HepG2 (cell line): ENCODE data around the gene MCAT. TPM values are rescaled to one million over a fixed set of nuclear protein-coding genes. Genes with fewer than 3 reads are reported as not detected.

ENCODE experiments used
- ARID4A ChIP-seq: sonication (generic); formaldehyde crosslinking; IDR thresholded peaks from 2 replicates; pipeline ENCODE4 v1.5.0; 2020; ENCODE audit warnings: mild to moderate bottlenecking, missing genetic modification reagents, borderline replicate concordance
- ATM ChIP-seq: fragments of 450-650 bp; IDR thresholded peaks from 2 replicates; pipeline ENCODE4 v1.7.1; 2017; ENCODE audit warnings: mild to moderate bottlenecking, borderline replicate concordance
- ELK4 ChIP-seq: sonication (generic); formaldehyde crosslinking; IDR thresholded peaks from 2 replicates; pipeline ENCODE4 v1.9.0; 2021; ENCODE audit warnings: missing genetic modification reagents, borderline replicate concordance
- GATAD2A ChIP-seq: IDR thresholded peaks from 2 replicates; pipeline ENCODE4 v1.6.1; 2016
- HHEX ChIP-seq: IDR thresholded peaks from 2 replicates; pipeline ENCODE4 v1.6.1; 2016; ENCODE audit warnings: control low read depth
- MIXL1 ChIP-seq: IDR thresholded peaks from 2 replicates; pipeline ENCODE4 v1.6.1; 2016
- MXD1 ChIP-seq: sonication (generic); formaldehyde crosslinking; IDR thresholded peaks from 2 replicates; pipeline ENCODE4 v1.4.0; 2020; ENCODE audit warnings: mild to moderate bottlenecking, missing genetic modification reagents
- SETDB1 ChIP-seq: sonication (generic); formaldehyde crosslinking; IDR thresholded peaks from 2 replicates; pipeline ENCODE4 v1.5.1; 2020; ENCODE audit warnings: missing genetic modification reagents, mild to moderate bottlenecking, borderline replicate concordance
- SIN3B ChIP-seq: fragments of 150-350 bp; IDR thresholded peaks from 2 replicates; pipeline ENCODE4 v1.6.1; 2014; ENCODE audit warnings: low read length
- SMAD3 ChIP-seq: sonication (generic); formaldehyde crosslinking; IDR thresholded peaks from 2 replicates; pipeline ENCODE4 v1.4.0; 2020; ENCODE audit warnings: missing genetic modification reagents
- TEF ChIP-seq: sonication (generic); formaldehyde crosslinking; IDR thresholded peaks from 2 replicates; pipeline ENCODE4 v1.5.0; 2020; ENCODE audit warnings: missing genetic modification reagents
- ZBTB46 ChIP-seq: sonication (generic); formaldehyde crosslinking; IDR thresholded peaks from 2 replicates; pipeline ENCODE4 v1.4.0; 2020; ENCODE audit warnings: mild to moderate bottlenecking, missing genetic modification reagents, borderline replicate concordance
- ZNF10 ChIP-seq: sonication (generic); formaldehyde crosslinking; IDR thresholded peaks from 2 replicates; pipeline ENCODE4 v1.4.0; 2020; ENCODE audit warnings: mild to moderate bottlenecking, low read depth, missing genetic modification reagents, borderline replicate concordance
- ZNF180 ChIP-seq: sonication (generic); formaldehyde crosslinking; IDR thresholded peaks from 2 replicates; pipeline ENCODE4 v1.4.0; 2020; ENCODE audit warnings: low read depth, missing genetic modification reagents, borderline replicate concordance
- ZNF451 ChIP-seq: sonication (generic); formaldehyde crosslinking; IDR thresholded peaks from 2 replicates; pipeline ENCODE4 v1.5.0; 2020; ENCODE audit warnings: mild to moderate bottlenecking, missing genetic modification reagents
- ZNF740 ChIP-seq: sonication (generic); formaldehyde crosslinking; IDR thresholded peaks from 2 replicates; pipeline ENCODE4 v1.4.0; 2020; ENCODE audit warnings: missing genetic modification reagents
- ZNF75D ChIP-seq: sonication (generic); formaldehyde crosslinking; IDR thresholded peaks from 2 replicates; pipeline ENCODE4 v1.8.1; 2023; ENCODE audit warnings: missing genetic modification reagents, mild to moderate bottlenecking, borderline replicate concordance
- ZNF781 ChIP-seq: sonication (generic); formaldehyde crosslinking; IDR thresholded peaks from 2 replicates; pipeline ENCODE4 v1.5.1; 2020; ENCODE audit warnings: borderline replicate concordance, mild to moderate bottlenecking, missing genetic modification reagents; ENCODE audit errors: not compliant biosample characterization
- polyA plus RNA-seq, 8 experiments: library from polyadenylated mRNA; depleted of rRNA in 3 of 8; stranded (reverse) in 7 of 8; unstranded in 1 of 8; fragments of >200 nt; fragmentation: Illumina TruSeq in 4 of 8; extraction: Trizol in 4 of 8; gene quantifications; 2 replicates each; pipeline versions ENCODE4 v1.2.1 to v1.2.3, GENCODE V29; 2011 to 2016; ENCODE audit warnings: low read depth in 4 of 8, missing spikeins in 1 of 8, mixed read lengths in 1 of 8; ENCODE audit not compliant: insufficient read depth in 1 of 8
- total RNA-seq, 5 experiments: library from RNA; depleted of rRNA; stranded (reverse); fragments of >200 nt; fragmentation: Illumina TruSeq; extraction: Trizol; gene quantifications; 2 replicates each; pipeline ENCODE4 v1.2.3, GENCODE V29; 2016; ENCODE audit warnings: low read depth in 1 of 5

Gene MCAT
- total and polyA plus RNA-seq, 2 of the 13 experiments (the other 11 are each of a cell fraction or from before 2014, with no cell fraction given), result 9.3 to 16.7 TPM

GRCh38 chr22:43088984-43089717 is 54.0 kb downstream of the MCAT start, which contains the start of gene TTLL1 (continued):
- TF ChIP-seq ARID4A (CRISPR knock-in tag) (peak; percentile 97), ZBTB46 (no peak), SMAD3 (CRISPR knock-in tag) (0 out of 2 replicates have a peak, but pooled peaks have one; percentile 34), HHEX (CRISPR knock-in tag) (no peak), TEF (no peak), MIXL1 (0 out of 2 replicates have a peak, but pooled peaks have one; percentile 59), SETDB1 (CRISPR knock-in tag) (no peak; the same call in 1 of the 2 replicates), ZNF781 (CRISPR knock-in tag) (no peak), GATAD2A (no peak), MXD1 (no peak; the same call in none of the 2 replicates), ZNF180 (no peak), ZNF451 (CRISPR knock-in tag) (no peak), ELK4 (CRISPR knock-in tag) (no peak), ZNF75D (CRISPR knock-in tag) (no peak), ATM (no peak), ZNF10 (CRISPR knock-in tag) (no peak), SIN3B (no peak; the same call in 1 of the 2 replicates), ZNF740 (CRISPR knock-in tag) (no peak)
